Hindlimb muscle (tissue), 1 donor: Measurements from ENCODE around the gene SOWAHA. TPM values are rescaled to one million over a fixed set of nuclear protein-coding genes. Genes with fewer than 3 reads are reported as not detected.

Experiments used
- DNase-seq: peaks from one replicate; pipeline ENCODE4 v3.0.0-alpha.2; 2013
- polyA plus RNA-seq: library from polyadenylated mRNA; unstranded; fragments of 120-200 nt; gene quantifications from one replicate; pipeline ENCODE4 v1.2.1, GENCODE V29; 2013; ENCODE audit not compliant: insufficient read length

SOWAHA gene
- polyA plus RNA-seq, 1 donor = 0.23 TPM

DNA sequence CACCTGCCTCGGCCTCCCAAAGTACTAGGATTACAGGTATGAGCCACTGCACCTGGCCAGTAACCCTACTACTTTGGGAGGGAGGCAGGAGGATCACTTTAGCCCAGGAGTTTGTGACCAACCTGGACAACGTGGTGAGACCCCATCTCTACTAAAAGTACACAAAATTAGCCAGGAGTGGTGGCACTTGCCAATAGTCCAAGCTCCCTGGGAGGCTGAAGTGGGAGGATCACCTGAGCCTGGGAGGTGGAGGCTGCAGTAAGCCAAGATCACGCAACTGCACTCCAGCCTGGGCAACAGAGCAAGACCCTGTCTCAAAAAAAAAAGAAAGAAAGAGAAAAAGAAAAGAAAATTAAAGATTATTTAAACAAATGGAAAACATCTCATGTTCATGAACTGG is 42.9 kb downstream of the SOWAHA start:
- no peak for DNase-seq

GRCh38 chr5:132859889-132860437 is 46.9 kb downstream of the SOWAHA start:
- DNase-seq = no peak

GRCh38 chr5:132860742-132861141 is 47.6 kb downstream of the SOWAHA start:
- DNase-seq = no peak

DNA sequence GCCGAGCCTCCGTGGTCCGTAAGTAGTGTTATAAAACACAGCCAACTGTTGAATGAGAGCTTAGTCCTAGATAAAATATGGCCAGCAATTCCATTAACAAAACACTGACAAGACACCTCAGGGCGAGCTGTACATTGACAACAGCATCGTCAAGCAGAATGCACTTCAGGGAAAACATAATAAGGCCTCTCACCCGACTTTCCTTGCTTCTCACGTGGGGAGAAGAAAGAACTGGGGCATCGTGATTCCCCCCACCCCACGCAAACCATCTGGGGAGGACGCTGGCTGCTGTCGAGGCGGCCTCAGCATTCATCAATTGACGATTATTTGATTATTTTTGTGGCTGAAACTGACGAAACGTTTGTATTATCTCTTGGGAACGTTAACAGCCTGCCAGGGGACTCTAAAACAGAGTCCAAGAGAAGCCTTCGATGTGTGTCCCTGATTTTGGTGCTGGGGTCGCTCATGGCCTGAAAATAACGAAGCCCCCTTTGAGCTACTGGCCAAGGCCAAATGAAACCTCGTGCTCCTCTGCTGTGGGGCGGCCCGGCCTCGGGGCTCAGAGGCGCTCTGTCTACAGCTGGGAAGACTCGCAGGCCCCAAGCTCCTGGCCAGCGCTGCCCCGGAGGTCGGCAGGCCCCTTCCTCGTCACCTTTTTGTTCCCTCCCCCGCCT is 52.7 kb downstream of the SOWAHA start:
- DNase-seq = no peak

Other genes with a start within 250 kb of the SOWAHA start
- not detected for gene IL13, start 155.1 kb upstream of the SOWAHA start, polyA plus RNA-seq
- gene IL4, start 139.3 kb upstream of the SOWAHA start, polyA plus RNA-seq = not detected
- 7.1 TPM for gene KIF3A, start 75.8 kb upstream of the SOWAHA start, polyA plus RNA-seq
- gene CCNI2, start 65.9 kb upstream of the SOWAHA start, polyA plus RNA-seq = 0.57 TPM
- 37.4 TPM for gene SEPTIN8, start 36.1 kb upstream of the SOWAHA start, polyA plus RNA-seq
- 2.8 TPM for gene SHROOM1, start 17.3 kb downstream of the SOWAHA start, polyA plus RNA-seq
- 0.83 TPM for gene GDF9, start 53.2 kb downstream of the SOWAHA start, polyA plus RNA-seq
- 172 TPM for gene UQCRQ, start 53.3 kb downstream of the SOWAHA start, polyA plus RNA-seq
- gene LEAP2, start 60.4 kb downstream of the SOWAHA start, polyA plus RNA-seq = 2.6 TPM
- gene AFF4, start 150.3 kb downstream of the SOWAHA start, polyA plus RNA-seq = 44.0 TPM
- 21.4 TPM for gene ZCCHC10, start 213.2 kb downstream of the SOWAHA start, polyA plus RNA-seq
- 68.3 TPM for gene HSPA4, start 238.7 kb downstream of the SOWAHA start, polyA plus RNA-seq